Left lobe of liver (tissue), 2 donors: ENCODE data around the gene SMURF2. TPM values are rescaled to one million over a fixed set of nuclear protein-coding genes. Genes with fewer than 3 reads are reported as not detected.
"Not testable (repeated sequence)": the region's sequence is repeated elsewhere in the genome, so short reads cannot be mapped to it uniquely, and the experiment has no call there.

Experiments
- ATAC-seq: fragments of 200-7000 bp; cut with Tn5 transposase; one replicate; pipeline ENCODE4 v1.9.1; 2020; ENCODE audit warnings: mild to moderate bottlenecking, moderate library complexity
- DNase-seq: peaks from one replicate; pipeline ENCODE4 v3.0.0-alpha.2; 2020; ENCODE audit warnings: low spot score
- total RNA-seq: library from RNA; stranded (reverse); gene quantifications from one replicate; pipeline ENCODE4 v1.2.1, GENCODE V29; 2021
- donor health status: DM: no; HTN: no; CAD: no; lungs with moderate emphysema.
- donor health status: DM: no; HTN: yes; CAD: no.

SMURF2 gene
- total RNA-seq, result 2.2 TPM

DNA sequence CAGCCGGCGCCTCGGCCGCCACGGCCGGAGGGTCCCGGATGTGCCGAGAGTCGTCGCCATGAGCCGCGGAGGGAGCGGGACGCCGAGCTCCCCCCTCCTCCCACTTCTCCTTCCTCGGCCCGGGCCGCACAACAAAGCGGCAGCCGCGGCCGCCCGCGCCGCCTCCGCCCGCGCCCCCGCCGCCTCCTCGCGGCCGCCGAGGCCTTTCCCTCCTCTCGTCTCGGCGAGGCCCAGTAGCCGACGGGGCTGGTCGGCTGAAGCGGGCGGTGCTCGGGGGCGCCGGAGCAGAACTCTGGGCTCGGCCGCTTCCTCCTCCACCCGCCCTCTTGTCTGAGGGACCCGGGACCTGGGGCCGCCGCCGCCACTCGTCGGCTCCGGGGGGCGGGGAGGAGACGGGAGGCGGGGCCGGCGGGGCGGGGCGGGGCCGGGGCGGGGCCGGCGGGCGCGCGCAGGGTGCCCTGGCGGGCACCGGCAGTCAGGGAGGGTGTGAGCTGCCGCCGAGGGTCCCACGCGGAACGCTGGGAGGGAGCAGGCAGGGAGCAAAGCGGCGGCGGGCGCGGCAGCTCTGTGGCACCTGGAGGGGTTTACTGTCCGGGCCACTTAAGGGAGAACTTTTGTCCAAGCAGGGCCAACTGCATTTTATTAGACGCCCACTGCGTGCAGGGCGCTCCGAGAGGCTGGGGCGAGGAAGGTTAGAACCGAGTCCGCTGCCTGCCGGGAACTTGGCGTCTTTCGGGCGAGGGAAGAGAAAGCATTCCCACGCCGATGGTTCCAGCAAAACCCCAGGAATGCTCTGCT lies at the start of gene SMURF2:
Gene SMURF2, minus strand, starts transcription at position 332 of the 798 bp plus-strand sequence. CDS start 427 bp downstream, outside the sequence.
- DNase-seq (peak; percentile 81), ATAC-seq (peak; percentile 96)

DNA sequence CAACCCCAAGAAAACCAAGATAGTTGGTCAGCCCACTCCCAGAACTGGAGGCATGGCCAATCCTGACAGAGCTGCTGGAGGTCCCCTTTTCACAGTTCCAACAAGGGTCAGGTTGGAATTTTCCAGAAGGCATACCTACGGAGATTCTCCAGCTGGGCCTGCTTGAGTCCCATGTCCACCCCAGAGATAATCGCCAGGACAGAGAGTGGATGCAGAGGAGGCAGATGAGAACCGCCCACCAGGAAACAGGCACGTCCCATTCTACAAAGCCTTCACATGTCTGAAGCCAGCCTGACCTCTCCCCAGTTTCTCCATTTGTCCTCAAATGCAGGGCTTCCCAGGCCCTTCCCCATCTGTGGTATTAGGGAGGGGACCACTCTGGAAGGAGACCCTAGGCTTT lies 47.4 kb upstream of the SMURF2 start:
- DNase-seq (no peak), ATAC-seq (no peak)

DNA sequence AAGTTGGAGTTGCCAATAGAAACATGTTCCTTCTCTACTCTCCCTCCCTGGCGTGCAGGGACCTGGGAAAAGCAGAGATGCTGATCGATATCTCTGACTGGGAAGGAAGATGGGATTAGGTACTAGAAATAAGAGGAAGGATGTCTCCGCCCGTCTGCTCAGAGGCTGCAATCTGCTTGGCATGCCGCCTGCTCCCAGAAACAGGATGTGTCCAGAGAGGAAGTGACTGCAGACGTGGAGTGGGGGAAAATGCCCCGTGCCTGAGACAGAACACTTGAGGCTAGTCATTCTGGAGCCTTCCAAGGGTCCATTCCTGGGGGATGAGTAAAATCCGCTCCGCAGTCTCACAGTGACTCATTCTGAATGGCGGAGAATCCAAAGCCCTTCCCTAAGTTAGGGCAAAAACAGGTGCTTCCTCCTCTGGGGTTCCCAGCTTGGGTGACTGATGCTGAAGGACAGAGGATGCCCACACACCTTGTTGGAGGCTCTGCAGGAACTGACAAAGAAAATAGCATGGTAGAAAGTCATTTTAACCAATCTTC lies 45.0 kb upstream of the SMURF2 start:
- DNase-seq (peak; percentile 71), ATAC-seq (peak; percentile 62)

DNA sequence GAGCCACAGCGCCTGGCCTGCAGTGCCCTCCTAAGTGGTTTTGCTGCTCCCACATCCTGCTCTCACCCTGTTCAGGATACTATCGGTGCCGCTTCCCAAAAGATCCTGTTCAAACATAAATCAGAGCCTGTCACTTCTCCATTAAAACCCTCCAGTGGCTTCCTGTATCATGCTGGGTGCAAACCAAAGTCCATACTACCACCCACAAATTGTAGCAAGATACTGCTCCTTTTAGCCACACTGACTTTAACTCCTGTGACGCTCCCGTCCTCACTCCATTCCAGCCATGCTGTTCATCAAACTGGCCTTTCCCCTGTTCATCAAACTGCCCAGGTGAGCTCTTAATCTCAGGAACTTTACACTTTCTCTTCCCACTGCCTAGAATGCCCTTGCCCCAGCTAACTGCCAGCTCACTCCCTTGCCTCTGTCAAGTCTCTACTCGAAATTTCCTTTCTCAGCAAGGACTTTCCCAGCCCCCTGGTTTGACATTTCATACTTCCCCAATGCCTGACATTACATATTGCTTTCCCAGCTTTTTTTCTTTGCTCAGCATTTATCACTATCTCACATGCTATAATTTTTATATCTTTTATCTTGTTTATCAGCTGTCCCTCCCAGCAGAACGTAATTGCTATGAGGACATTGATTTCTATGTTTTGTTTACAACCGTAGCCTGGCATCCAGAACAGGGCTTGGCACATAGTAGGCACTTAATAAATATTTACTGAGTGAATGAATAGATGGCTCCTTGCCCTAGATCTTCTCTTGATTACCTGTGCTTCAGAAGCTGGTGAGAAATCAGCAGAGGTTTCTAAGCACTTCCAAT lies 44.3 kb upstream of the SMURF2 start:
- DNase-seq (no peak), ATAC-seq (peak; percentile 20)

GRCh38 chr17:64702815-64703214 lies 40.7 kb upstream of the SMURF2 start:
- DNase-seq, result no peak

DNA sequence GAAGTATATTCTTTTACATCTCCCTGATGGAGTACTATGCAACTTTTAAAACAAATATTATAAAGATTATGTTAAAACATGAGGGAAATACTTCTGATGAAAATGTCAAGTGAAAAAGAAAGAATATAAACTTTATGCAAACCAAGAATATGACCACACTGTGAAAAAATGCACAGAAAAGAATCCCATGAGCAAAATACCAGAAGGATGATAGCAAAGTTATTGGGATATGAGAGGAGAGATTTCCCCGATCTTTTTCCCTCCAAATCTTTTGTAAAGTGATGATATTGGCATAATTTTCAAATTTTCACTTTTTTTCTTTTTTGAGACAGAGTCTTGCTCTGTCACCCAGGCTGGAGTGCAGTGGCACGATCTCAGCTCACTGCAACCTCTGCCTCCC lies 36.6 kb upstream of the SMURF2 start:
- ATAC-seq, result no peak
- no peak for DNase-seq

More at GRCh38 chr17:64702815-64703214, 40.7 kb upstream of the SMURF2 start:
- ATAC-seq, result no peak

GRCh38 chr17:64694207-64694606 lies 32.1 kb upstream of the SMURF2 start:
- peak; percentile 96 for ATAC-seq
- DNase-seq, result peak; percentile 77

- ATAC-seq (no peak), DNase-seq (no peak)
Observed at GRCh38 chr17:64692187-64692586, 30.1 kb upstream of the SMURF2 start.

GRCh38 chr17:64689106-64689505 lies 27.0 kb upstream of the SMURF2 start:
- DNase-seq (no peak), ATAC-seq (no peak)

- no peak for ATAC-seq
- no peak for DNase-seq
Observed at GRCh38 chr17:64688481-64688880, 26.4 kb upstream of the SMURF2 start.

- no peak for DNase-seq
- ATAC-seq, result no peak
Observed at GRCh38 chr17:64687961-64688360, 25.9 kb upstream of the SMURF2 start.

GRCh38 chr17:64687376-64687775 lies 25.3 kb upstream of the SMURF2 start:
- no peak for ATAC-seq

DNA sequence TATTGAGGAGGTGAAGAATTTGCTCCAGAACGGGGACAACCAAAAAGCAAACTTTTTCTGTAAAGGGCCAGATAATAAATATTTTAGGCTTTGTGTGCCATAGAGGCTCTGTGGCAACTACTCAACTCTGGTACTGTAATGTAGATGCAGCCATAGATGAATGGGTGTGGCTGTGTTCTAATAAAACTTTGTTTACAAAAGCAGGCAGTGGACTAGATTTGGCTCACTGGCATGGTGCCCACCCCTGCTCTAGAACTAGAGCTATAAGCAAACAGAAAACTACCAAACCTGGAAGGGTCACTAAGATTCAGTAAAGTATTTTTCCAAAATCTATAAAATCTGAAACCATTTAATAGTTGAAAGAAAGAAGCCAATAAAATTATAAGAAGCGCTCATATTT lies 24.6 kb upstream of the SMURF2 start:
- ATAC-seq (no peak), DNase-seq (no peak)

More at GRCh38 chr17:64687376-64687775, 25.3 kb upstream of the SMURF2 start:
- DNase-seq, result no peak

DNA sequence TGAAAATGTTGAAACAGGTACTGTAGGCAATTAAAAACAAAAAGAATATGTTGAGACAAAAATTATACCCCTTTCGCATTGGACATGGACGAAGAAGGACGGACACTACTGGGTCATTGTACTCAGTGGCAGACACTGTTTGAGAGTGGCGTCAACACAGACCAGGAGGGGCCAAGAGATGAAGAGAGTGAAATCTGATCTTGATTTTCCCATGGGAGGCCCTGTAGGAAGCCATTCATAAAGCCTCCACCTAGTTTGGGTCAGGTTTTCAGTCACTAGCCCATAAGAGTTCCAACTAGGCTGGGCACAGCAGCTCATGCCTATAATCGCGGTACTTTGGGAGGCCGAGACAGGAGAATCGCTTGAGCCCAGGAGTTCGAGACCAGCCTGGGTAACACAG lies 23.6 kb upstream of the SMURF2 start:
- ATAC-seq, result no peak
- no peak for DNase-seq

DNA sequence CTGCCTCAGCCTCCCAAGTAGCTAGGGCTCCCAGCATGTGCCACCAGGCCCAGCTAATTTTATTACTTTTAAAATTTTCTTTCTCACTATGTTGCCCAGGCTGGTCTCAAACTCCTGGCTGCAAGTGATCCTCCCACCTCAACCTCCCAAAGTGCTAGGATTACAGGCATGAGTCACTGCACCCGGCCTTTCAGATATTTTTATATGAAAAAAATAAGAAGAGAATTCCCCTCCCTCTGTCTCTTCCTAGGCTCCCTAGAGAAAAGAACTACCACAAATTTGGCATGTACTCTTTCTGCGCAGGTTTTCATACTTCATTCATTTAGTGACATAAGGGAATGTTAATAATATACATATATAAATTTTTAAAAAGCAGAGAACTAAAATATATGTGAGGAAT lies 21.7 kb upstream of the SMURF2 start:
- ATAC-seq (no peak), DNase-seq (no peak)

GRCh38 chr17:64682261-64683181 lies 20.4 kb upstream of the SMURF2 start:
- DNase-seq (no peak), ATAC-seq (no peak)

DNA sequence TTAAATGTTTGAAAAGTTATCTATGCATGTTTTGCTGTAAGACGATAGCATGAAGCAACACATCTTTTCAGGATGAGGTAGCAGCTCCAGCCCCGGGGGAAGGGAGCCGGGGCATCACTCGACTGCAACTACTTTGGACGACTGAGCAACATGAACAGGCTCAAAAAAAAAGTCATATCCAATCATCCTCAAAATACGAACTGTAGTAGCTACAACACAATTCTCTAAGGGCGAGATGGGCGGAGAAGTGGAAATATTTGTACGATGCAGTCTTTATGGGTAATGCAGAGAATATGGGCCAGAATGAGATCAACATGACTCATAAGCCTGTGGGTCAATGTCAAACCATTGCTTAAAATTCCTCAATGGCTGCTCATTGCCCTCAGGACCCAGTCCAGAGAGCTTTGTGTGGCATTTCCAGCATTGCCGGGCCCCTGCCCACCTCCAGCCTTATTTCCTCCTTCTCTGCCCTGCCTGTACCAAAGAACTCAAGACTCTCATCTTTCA lies 17.7 kb upstream of the SMURF2 start:
- ATAC-seq (no peak), DNase-seq (no peak)

- DNase-seq (no peak), ATAC-seq (peak; percentile 69)
Observed at GRCh38 chr17:64676763-64677162, 14.7 kb upstream of the SMURF2 start.

GRCh38 chr17:64670843-64671590 lies 8.9 kb upstream of the SMURF2 start:
- not testable (repeated sequence) for DNase-seq, ATAC-seq
